K562 (cell line): ENCODE measurements around the gene KARS1. TPM values are rescaled to one million over a fixed set of nuclear protein-coding genes. Genes with fewer than 3 reads are reported as not detected.

ENCODE experiments used
- BCL6 ChIP-seq: fragments of 250-450 bp; sonication (Bioruptor Pico); IDR thresholded peaks from 2 replicates; pipeline ENCODE4 v1.4.0; 2020
- CBX1 ChIP-seq: sonication (generic); IDR thresholded peaks from 2 replicates; pipeline ENCODE4 v1.6.1; 2016; ENCODE audit warnings: antibody characterized with exemption, low read depth, mild to moderate bottlenecking
- CBX2 ChIP-seq: fragments of 200-600 bp; sonication (generic); IDR thresholded peaks from one replicate; pipeline ENCODE4 v1.6.1; 2012; ENCODE audit warnings: mild to moderate bottlenecking, low read length, inconsistent platforms; ENCODE audit not compliant: insufficient read depth, poor library complexity, severe bottlenecking
- DEAF1 ChIP-seq: fragments of 450-650 bp; formaldehyde crosslinking; IDR thresholded peaks from 2 replicates; pipeline ENCODE4 v1.4.0; 2020; ENCODE audit warnings: mild to moderate bottlenecking, moderate library complexity
- EP300 ChIP-seq: IDR thresholded peaks from 2 replicates; pipeline ENCODE4 v1.6.1; 2012; ENCODE audit warnings: low read length, improper control_type of control experiment
- HEY1 ChIP-seq: fragments of 250-450 bp; sonication (Bioruptor Pico); IDR thresholded peaks from 2 replicates; pipeline ENCODE4 v1.5.0; 2020; ENCODE audit warnings: mild to moderate bottlenecking, moderate library complexity, borderline replicate concordance
- HMGN3 ChIP-seq: IDR thresholded peaks from 2 replicates; pipeline ENCODE4 v1.6.1; 2011; ENCODE audit warnings: borderline replicate concordance, low read depth, mild to moderate bottlenecking, mixed read lengths, low read length; ENCODE audit not compliant: insufficient read length; ENCODE audit errors: extremely low read depth
- PTRF ChIP-seq: fragments of 450-650 bp; IDR thresholded peaks from 2 replicates; pipeline ENCODE4 v1.6.1; 2016; ENCODE audit warnings: mild to moderate bottlenecking, missing genetic modification characterization, missing compliant biosample characterization
- SNRNP70 ChIP-seq: fragments of 200-400 bp; formaldehyde crosslinking; optimal IDR thresholded peaks from 2 replicates; pipeline ENCODE3; 2017; ENCODE audit warnings: low read depth, low read length
- polyA plus RNA-seq, 8 experiments: library from polyadenylated mRNA; depleted of rRNA in 4 of 8; stranded (reverse) in 5 of 8; unstranded in 3 of 8; fragments of >200 nt; fragmentation: Nextera tagmentation in 2 of 8; fragmentation: Illumina TruSeq in 1 of 8; extraction: Ambion mirVana in 2 of 8; extraction: Trizol in 1 of 8; gene quantifications; 2 replicates each; pipeline versions ENCODE4 v1.2.1 to v1.2.3, GENCODE V29; 2011 to 2014; ENCODE audit warnings: inconsistent platforms in 1 of 8, missing spikeins in 1 of 8
- total RNA-seq, 7 experiments: library from RNA; depleted of rRNA in 6 of 7; stranded (reverse); fragments of >200 nt in 6 of 7; fragmentation: Illumina TruSeq in 2 of 7; extraction: Trizol in 2 of 7; gene quantifications; 2 replicates each; pipeline versions ENCODE4 v1.2.1 to v1.2.3, GENCODE V29; 2011 to 2021; ENCODE audit warnings: low replicate concordance in 1 of 7
- TF ChIP-seq, protein P1 (sequence below), 2 experiments: fragments of 450-650 bp in 1 of 2; sonication (generic) in 1 of 2; formaldehyde crosslinking in 1 of 2; IDR thresholded peaks; 2 replicates each; pipeline versions ENCODE4 v1.7.1 to v1.9.0; 2016 to 2022; ENCODE audit warnings: inconsistent platforms in 1 of 2, mild to moderate bottlenecking in 1 of 2, missing genetic modification reagents in 1 of 2
- TF ChIP-seq, protein P2 (sequence below): fragments of 250-450 bp; sonication (Bioruptor Pico); IDR thresholded peaks from 2 replicates; pipeline ENCODE4 v1.9.0; 2021; ENCODE audit warnings: mild to moderate bottlenecking, inconsistent platforms
- TF ChIP-seq, protein P3 (sequence below): fragments of 450-650 bp; formaldehyde crosslinking; IDR thresholded peaks from 2 replicates; pipeline ENCODE4 v1.4.0; 2022; ENCODE audit warnings: mild to moderate bottlenecking, moderate library complexity

The KARS1 gene
- total and polyA plus RNA-seq, 9 of the 15 experiments (the other 6 are each of a cell fraction or from before 2014, with no cell fraction given): 223 to 386 (median 304) TPM

- TF ChIP-seq, protein P1, sequence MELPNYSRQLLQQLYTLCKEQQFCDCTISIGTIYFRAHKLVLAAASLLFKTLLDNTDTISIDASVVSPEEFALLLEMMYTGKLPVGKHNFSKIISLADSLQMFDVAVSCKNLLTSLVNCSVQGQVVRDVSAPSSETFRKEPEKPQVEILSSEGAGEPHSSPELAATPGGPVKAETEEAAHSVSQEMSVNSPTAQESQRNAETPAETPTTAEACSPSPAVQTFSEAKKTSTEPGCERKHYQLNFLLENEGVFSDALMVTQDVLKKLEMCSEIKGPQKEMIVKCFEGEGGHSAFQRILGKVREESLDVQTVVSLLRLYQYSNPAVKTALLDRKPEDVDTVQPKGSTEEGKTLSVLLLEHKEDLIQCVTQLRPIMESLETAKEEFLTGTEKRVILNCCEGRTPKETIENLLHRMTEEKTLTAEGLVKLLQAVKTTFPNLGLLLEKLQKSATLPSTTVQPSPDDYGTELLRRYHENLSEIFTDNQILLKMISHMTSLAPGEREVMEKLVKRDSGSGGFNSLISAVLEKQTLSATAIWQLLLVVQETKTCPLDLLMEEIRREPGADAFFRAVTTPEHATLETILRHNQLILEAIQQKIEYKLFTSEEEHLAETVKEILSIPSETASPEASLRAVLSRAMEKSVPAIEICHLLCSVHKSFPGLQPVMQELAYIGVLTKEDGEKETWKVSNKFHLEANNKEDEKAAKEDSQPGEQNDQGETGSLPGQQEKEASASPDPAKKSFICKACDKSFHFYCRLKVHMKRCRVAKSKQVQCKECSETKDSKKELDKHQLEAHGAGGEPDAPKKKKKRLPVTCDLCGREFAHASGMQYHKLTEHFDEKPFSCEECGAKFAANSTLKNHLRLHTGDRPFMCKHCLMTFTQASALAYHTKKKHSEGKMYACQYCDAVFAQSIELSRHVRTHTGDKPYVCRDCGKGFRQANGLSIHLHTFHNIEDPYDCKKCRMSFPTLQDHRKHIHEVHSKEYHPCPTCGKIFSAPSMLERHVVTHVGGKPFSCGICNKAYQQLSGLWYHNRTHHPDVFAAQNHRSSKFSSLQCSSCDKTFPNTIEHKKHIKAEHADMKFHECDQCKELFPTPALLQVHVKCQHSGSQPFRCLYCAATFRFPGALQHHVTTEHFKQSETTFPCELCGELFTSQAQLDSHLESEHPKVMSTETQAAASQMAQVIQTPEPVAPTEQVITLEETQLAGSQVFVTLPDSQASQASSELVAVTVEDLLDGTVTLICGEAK (IDR thresholded peaks at IDR 0.05): no peak
- TF ChIP-seq, protein P1 (CRISPR knock-in tag; IDR thresholded peaks at IDR 0.05): no peak
- TF ChIP-seq DEAF1 (CRISPR knock-in tag) (peak; percentile 81), HEY1 (CRISPR knock-in tag) (peak; percentile 51; the same call in 1 of the 2 replicates), CBX1 (no peak), PTRF (tag) (no peak), HMGN3 (no peak), SNRNP70 (no peak), EP300 (peak; percentile 92), CBX2 (no peak), BCL6 (CRISPR knock-in tag) (no peak)
- TF ChIP-seq, protein P2, sequence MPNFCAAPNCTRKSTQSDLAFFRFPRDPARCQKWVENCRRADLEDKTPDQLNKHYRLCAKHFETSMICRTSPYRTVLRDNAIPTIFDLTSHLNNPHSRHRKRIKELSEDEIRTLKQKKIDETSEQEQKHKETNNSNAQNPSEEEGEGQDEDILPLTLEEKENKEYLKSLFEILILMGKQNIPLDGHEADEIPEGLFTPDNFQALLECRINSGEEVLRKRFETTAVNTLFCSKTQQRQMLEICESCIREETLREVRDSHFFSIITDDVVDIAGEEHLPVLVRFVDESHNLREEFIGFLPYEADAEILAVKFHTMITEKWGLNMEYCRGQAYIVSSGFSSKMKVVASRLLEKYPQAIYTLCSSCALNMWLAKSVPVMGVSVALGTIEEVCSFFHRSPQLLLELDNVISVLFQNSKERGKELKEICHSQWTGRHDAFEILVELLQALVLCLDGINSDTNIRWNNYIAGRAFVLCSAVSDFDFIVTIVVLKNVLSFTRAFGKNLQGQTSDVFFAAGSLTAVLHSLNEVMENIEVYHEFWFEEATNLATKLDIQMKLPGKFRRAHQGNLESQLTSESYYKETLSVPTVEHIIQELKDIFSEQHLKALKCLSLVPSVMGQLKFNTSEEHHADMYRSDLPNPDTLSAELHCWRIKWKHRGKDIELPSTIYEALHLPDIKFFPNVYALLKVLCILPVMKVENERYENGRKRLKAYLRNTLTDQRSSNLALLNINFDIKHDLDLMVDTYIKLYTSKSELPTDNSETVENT (CRISPR knock-in tag): no peak
- TF ChIP-seq, protein P3, sequence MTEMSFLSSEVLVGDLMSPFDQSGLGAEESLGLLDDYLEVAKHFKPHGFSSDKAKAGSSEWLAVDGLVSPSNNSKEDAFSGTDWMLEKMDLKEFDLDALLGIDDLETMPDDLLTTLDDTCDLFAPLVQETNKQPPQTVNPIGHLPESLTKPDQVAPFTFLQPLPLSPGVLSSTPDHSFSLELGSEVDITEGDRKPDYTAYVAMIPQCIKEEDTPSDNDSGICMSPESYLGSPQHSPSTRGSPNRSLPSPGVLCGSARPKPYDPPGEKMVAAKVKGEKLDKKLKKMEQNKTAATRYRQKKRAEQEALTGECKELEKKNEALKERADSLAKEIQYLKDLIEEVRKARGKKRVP (CRISPR knock-in tag): peak; percentile 26; the same call in 1 of the 2 replicates
These were observed 26.3 kb downstream of the KARS1 start (continued) for GRCh38 chr16:75621170-75621477.
